GM10248 (cell line): ENCODE measurements around the gene HIKESHI.

ENCODE experiments used
- CTCF ChIA-PET: fragments of 300-600 bp; sonication (Branson Sonifier 250); formaldehyde crosslinking; extraction: SDS; loops from one replicate; lab custom pipeline; 2021; ENCODE audit warnings: antibody characterized with exemption; lab: Yijun Ruan, JAX
- POLR2A ChIA-PET: fragments of 350-650 bp; sonication (Branson Sonifier 250); formaldehyde crosslinking; extraction: SDS; loops from one replicate; lab custom pipeline; 2020; ENCODE audit warnings: antibody characterized with exemption; lab: Yijun Ruan, JAX
- DNase-seq: peaks from one replicate; pipeline ENCODE4 v3.0.0; 2012; ENCODE audit errors: extremely low spot score
- TF ChIP-seq, protein P1 (sequence below): IDR thresholded peaks from 2 replicates; pipeline ENCODE4 v1.5.1; 2012; ENCODE audit warnings: mild to moderate bottlenecking, low read depth; ENCODE audit errors: extremely low read depth, missing control alignments, control extremely low read depth

Gene HIKESHI

DNA sequence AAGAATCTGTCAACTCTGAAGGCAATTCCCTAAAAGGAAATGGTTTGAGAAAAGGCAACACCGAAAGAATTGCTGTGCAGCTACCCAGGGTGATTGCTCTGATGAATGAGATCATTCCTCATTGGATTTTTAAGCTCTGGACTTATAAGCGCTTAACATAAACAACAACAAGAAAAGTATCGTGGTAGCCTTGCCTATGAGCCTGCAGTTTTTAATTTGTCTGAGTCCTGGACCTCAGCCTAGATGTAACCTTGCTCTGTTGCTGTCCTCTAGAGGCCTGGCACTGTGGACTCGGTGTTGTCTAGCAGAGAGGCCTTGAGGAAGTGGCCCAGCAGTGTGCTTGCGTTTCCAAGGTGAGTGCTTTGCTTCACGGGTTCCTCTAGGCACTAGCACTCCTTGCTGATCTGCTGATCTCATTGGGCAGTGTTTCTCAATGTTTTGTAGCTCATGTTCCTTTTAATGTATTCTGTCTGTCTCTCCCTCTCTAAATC is 93.1 kb downstream of the HIKESHI start:
- ChIA-PET POLR2A (no interaction called here), CTCF (interaction anchor here (1.7 to 2.5 kb wide), 2 partner anchors 10 to 17 kb away, joined by 4 to 6 read pairs; no protein-coding TSS in a partner anchor)
- TF ChIP-seq, protein P1, sequence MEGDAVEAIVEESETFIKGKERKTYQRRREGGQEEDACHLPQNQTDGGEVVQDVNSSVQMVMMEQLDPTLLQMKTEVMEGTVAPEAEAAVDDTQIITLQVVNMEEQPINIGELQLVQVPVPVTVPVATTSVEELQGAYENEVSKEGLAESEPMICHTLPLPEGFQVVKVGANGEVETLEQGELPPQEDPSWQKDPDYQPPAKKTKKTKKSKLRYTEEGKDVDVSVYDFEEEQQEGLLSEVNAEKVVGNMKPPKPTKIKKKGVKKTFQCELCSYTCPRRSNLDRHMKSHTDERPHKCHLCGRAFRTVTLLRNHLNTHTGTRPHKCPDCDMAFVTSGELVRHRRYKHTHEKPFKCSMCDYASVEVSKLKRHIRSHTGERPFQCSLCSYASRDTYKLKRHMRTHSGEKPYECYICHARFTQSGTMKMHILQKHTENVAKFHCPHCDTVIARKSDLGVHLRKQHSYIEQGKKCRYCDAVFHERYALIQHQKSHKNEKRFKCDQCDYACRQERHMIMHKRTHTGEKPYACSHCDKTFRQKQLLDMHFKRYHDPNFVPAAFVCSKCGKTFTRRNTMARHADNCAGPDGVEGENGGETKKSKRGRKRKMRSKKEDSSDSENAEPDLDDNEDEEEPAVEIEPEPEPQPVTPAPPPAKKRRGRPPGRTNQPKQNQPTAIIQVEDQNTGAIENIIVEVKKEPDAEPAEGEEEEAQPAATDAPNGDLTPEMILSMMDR, result no peak
- no peak for DNase-seq
